SU-DHL-6 (cell line): Measurements from ENCODE around the gene CYP4V2.

Experiments
- H2AFZ ChIP-seq: fragments of 200-600 bp; sonication (generic); 2 replicates; pipeline ENCODE4 v1.6.1; 2014; ENCODE audit warnings: low read depth, mild to moderate bottlenecking, moderate library complexity, mixed read lengths, antibody characterized with exemption, low read length; ENCODE audit not compliant: severe bottlenecking
- H3F3A ChIP-seq: fragments of 200-600 bp; shearing (Covaris generic); 2 replicates; pipeline ENCODE4 v1.6.0; 2016; ENCODE audit warnings: antibody characterized with exemption, mild to moderate bottlenecking; ENCODE audit not compliant: insufficient read depth
- H3K27ac ChIP-seq: fragments of 200-600 bp; sonication (generic); 2 replicates; pipeline ENCODE4 v1.5.1; 2016; ENCODE audit warnings: low read depth, mild to moderate bottlenecking, low read length, moderate library complexity, mixed read lengths
- H3K27me3 ChIP-seq: fragments of 200-600 bp; sonication (generic), shearing (Covaris generic); 2 replicates; pipeline ENCODE4 v1.6.0; 2014; ENCODE audit warnings: mild to moderate bottlenecking, low read length
- H3K36me3 ChIP-seq: fragments of 200-600 bp; sonication (generic); 2 replicates; pipeline ENCODE4 v1.6.1; 2014; ENCODE audit warnings: mild to moderate bottlenecking, low read length, mixed read lengths
- H3K4me2 ChIP-seq: fragments of 300-600, 200-600 bp; shearing (Covaris generic), sonication (generic); 2 replicates; pipeline ENCODE4 v1.6.0; 2014; ENCODE audit warnings: low read length, low read depth, mild to moderate bottlenecking; ENCODE audit not compliant: poor library complexity, severe bottlenecking
- H3K4me3 ChIP-seq: fragments of 200-600 bp; sonication (generic); 2 replicates; pipeline ENCODE4 v1.5.1; 2014; ENCODE audit warnings: antibody characterized with exemption, low read length, mild to moderate bottlenecking, mixed read lengths; ENCODE audit not compliant: insufficient read depth, poor library complexity, severe bottlenecking
- H3K79me2 ChIP-seq: fragments of 200-600 bp; sonication (generic); 2 replicates; pipeline ENCODE4 v1.6.1; 2014; ENCODE audit warnings: mild to moderate bottlenecking, low read length, moderate library complexity; ENCODE audit not compliant: insufficient read depth
- H3K9ac ChIP-seq: fragments of 200-600 bp; sonication (generic); 2 replicates; pipeline ENCODE4 v1.7.0; 2014; ENCODE audit warnings: mild to moderate bottlenecking, low read length
- H3K9me2 ChIP-seq: fragments of 200-600 bp; sonication (generic); replicated peaks from 2 replicates; pipeline ENCODE4 v1.6.1; 2014; ENCODE audit warnings: low read length; ENCODE audit not compliant: insufficient read depth
- H3K9me3 ChIP-seq: fragments of 200-600 bp; sonication (generic); 2 replicates; pipeline ENCODE4 v1.6.1; 2014; ENCODE audit warnings: low read length, mixed read lengths; ENCODE audit not compliant: insufficient read depth
- H4K20me1 ChIP-seq: fragments of 200-600 bp; sonication (generic); 2 replicates; pipeline ENCODE4 v1.6.1; 2014; ENCODE audit warnings: low read depth, mild to moderate bottlenecking, antibody characterized with exemption, low read length, moderate library complexity, mixed read lengths
- CTCF ChIP-seq: fragments of 200-600 bp; sonication (generic); IDR thresholded peaks from one replicate; pipeline ENCODE4 v1.5.1; 2017; ENCODE audit warnings: antibody characterized with exemption, mild to moderate bottlenecking, low read length, moderate library complexity; ENCODE audit not compliant: insufficient read depth, poor library complexity, severe bottlenecking
- EZH2phosphoT487 ChIP-seq: fragments of 200-600 bp; sonication (generic), shearing (Covaris generic); conservative IDR thresholded peaks from 2 replicates; pipeline ENCODE4 v1.6.1; 2018; ENCODE audit warnings: mild to moderate bottlenecking, antibody characterized with exemption, low read length, moderate library complexity, mixed read lengths

CYP4V2 gene

GRCh38 chr4:186158966-186159365, 32.4 kb upstream of the CYP4V2 start:
- H3K4me2 ChIP-seq, result peak overlapping the region; percentile 31
- H3K79me2 ChIP-seq, result no peaks in the 10 kb centered on the region
- H3K9ac ChIP-seq, result peak overlapping the region; percentile 21; the same call in 1 of the 2 replicates
- H2AFZ ChIP-seq, result peak overlapping the region; percentile 6
- no peaks in the 10 kb centered on the region for H3K9me3 ChIP-seq
- H3K4me3 ChIP-seq, result no peak overlapping the region
- TF ChIP-seq CTCF (no peak), EZH2phosphoT487 (no peak)
- peak overlapping the region; percentile 69 for H3K27ac ChIP-seq
- H4K20me1 ChIP-seq, result no peaks in the 10 kb centered on the region
- no peaks in the 10 kb centered on the region for H3K9me2 ChIP-seq
- no peaks in the 10 kb centered on the region for H3K27me3 ChIP-seq
- H3F3A ChIP-seq, result 0 out of 2 replicates have a peak, but pooled peaks cover 6% of the 10 kb centered on the region
- H3K36me3 ChIP-seq, result no peaks in the 10 kb centered on the region

GRCh38 chr4:186159613-186160012, 31.8 kb upstream of the CYP4V2 start:
- peak overlapping the region; percentile 31 for H3K4me2 ChIP-seq
- peak overlapping the region; percentile 69 for H3K27ac ChIP-seq
- H3K27me3 ChIP-seq, result no peaks in the 10 kb centered on the region

GRCh38 chr4:186161138-186161537, 30.2 kb upstream of the CYP4V2 start:
- Histone ChIP-seq H4K20me1 (no peaks in the 10 kb centered on the region), H3K27me3 (no peaks in the 10 kb centered on the region), H3K9me3 (no peaks in the 10 kb centered on the region), H3K27ac (peak overlapping the region; percentile 51), H3K9me2 (no peaks in the 10 kb centered on the region), H2AFZ (no peak overlapping the region), H3K4me3 (peak overlapping the region; percentile 10), H3K36me3 (no peaks in the 10 kb centered on the region), H3K4me2 (peak overlapping the region; percentile 47), H3F3A (0 out of 2 replicates have a peak, but pooled peaks cover 6% of the 10 kb centered on the region), H3K79me2 (no peaks in the 10 kb centered on the region), H3K9ac (0 out of 2 replicates have a peak overlapping the region, but pooled peaks have one; percentile 27)
- TF ChIP-seq CTCF, result no peak
- no peak for TF ChIP-seq EZH2phosphoT487

More at GRCh38 chr4:186159613-186160012, 31.8 kb upstream of the CYP4V2 start:
- Histone ChIP-seq H3K4me3 (no peak overlapping the region), H3K36me3 (no peaks in the 10 kb centered on the region), H3K79me2 (no peaks in the 10 kb centered on the region), H3K9ac (no peak overlapping the region), H2AFZ (no peak overlapping the region), H3K9me3 (no peaks in the 10 kb centered on the region), H4K20me1 (no peaks in the 10 kb centered on the region), H3F3A (0 out of 2 replicates have a peak, but pooled peaks cover 6% of the 10 kb centered on the region), H3K9me2 (no peaks in the 10 kb centered on the region)
- TF ChIP-seq EZH2phosphoT487 (no peak), CTCF (no peak)
